Subcutaneous adipose tissue (tissue), 4 donors: ENCODE data around the gene KIAA1958. TPM values are rescaled to one million over a fixed set of nuclear protein-coding genes. Genes with fewer than 3 reads are reported as not detected.

Source experiments
- total RNA-seq, 4 donors: library from RNA; depleted of rRNA; stranded (reverse); fragments of >200 nt; gene quantifications; one replicate each; pipeline ENCODE4 v1.1.0, GENCODE V29; 2016
- TF ChIP-seq, protein P1 (sequence below): fragments of 450-650 bp; IDR thresholded peaks from one replicate; pipeline ENCODE4 v1.5.1; 2016; ENCODE audit warnings: low read depth, mild to moderate bottlenecking, control low read depth, antibody characterized with exemption, moderate library complexity

The KIAA1958 gene
- total RNA-seq, 4 donors from 2014 or later = 2.0 to 6.2 (median 3.5) TPM

DNA sequence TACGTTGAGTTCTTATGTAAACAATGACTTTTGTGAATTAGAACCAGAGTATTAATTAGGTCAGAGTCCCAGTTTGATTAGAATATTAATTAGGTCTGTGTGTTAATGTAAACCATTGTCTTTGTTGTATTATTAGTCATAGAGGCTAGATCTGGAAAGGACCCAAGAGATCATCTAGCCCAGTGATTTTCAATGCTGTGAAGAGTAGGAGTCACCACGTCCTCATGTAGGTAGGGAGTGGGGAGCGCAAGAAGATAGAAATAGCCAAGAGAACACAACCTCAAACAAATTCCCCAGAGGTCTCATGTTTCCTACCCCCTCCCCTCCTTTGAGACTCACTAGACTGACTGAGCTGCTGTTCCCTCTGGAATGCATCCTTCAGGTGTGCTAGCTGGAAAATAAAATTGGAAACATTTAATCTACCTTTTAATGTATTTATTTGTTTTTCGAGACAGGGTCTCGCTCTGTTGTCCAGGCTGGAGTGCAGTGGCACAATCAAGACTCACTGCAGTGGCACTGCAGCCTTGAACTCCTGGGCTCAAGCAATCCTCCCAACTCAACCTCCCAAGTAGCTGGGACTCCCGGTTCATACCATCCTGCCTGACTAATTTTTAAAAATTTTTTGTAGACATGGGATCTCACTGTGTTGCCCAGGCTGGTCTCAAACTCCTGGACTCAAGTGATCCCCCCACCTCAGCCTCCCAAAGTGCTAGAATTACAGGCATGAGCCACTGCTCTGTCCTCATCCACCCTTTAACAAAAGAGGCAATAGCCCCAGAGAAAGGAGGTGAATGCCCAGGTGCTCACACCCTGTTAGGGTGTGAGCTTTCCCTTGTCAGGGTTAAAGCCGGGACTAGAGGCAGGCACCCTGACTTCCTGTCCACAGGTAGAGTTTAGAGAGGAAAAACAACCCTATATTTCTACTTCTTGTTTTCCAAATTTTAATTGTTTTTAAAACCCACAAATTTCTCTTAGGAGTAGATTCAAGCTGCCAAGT, 138.4 kb downstream of the KIAA1958 start:
- TF ChIP-seq, protein P1, sequence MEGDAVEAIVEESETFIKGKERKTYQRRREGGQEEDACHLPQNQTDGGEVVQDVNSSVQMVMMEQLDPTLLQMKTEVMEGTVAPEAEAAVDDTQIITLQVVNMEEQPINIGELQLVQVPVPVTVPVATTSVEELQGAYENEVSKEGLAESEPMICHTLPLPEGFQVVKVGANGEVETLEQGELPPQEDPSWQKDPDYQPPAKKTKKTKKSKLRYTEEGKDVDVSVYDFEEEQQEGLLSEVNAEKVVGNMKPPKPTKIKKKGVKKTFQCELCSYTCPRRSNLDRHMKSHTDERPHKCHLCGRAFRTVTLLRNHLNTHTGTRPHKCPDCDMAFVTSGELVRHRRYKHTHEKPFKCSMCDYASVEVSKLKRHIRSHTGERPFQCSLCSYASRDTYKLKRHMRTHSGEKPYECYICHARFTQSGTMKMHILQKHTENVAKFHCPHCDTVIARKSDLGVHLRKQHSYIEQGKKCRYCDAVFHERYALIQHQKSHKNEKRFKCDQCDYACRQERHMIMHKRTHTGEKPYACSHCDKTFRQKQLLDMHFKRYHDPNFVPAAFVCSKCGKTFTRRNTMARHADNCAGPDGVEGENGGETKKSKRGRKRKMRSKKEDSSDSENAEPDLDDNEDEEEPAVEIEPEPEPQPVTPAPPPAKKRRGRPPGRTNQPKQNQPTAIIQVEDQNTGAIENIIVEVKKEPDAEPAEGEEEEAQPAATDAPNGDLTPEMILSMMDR = no peak

DNA sequence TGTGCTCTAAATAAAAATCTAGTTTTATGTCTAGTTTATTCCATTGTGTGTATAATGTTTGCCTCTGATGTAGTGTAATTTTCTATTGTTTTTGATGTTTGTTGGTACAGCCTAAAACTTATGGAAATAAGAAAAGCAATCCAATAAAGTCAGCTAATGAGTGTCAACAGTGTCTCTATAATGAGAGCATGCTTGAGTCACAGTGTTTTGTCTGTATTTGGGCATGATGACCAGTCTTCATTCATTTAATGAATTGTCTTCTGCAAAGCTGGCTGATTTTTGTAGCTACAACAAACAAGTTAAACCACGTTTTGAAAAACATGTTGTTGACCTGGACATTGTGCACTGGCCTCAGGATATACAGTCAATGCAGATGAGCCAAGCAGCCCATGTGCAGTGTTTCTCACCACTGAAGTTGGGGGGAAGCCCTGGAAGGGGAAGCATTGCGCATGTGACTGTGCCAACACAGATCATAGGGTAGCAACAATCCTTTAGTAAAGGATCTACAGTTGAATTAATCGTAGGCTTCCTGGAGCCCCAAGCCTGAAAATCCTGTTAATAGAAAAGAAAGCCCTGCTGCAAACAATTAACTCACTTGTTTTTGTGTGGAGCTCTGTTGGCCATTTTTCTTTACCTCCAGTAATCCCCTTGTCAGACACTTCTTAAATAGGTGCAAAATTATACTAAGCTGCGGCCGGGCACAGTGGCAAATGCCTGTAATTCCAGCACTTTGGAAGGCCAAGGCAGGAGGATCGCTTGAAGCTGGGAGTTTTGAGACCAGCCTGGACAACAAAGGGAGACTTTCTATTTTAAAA, 143.3 kb downstream of the KIAA1958 start:
- TF ChIP-seq, protein P1 = no peak

DNA sequence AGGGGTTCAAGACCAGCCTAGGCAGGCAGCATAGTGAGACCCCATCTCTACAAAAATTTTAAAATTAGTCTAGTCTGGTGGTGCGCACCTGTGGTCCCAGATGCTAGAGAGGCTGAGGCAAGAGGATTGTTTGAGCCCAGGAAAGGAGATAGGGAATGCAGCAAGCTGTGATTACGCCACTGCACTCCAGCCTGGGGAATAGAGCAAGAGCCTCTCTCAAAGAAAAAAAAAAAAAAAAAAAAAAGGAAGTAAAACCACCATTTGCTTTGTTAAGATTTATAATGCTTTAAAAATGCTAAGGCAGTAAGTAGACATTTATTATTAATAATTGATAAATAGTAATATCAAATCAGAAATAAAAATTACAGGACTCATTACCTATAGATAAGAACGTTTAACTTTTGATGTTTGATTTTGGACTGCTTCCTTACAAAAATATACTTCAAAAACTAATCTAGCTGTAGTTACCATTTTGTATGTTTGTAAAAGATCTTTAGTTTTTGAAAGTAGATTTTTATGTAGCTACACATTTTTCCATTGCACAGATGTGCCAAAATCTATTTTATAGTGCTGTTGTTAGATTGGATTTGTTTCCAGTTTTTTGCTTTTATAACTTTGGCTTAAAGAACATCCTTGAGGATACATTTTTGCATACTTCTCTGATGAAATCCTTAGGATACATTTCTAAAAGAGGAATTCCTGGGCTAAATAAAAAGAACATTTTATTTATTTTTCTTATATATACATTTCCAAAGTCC, 144.9 kb downstream of the KIAA1958 start:
- TF ChIP-seq, protein P1 = no peak

DNA sequence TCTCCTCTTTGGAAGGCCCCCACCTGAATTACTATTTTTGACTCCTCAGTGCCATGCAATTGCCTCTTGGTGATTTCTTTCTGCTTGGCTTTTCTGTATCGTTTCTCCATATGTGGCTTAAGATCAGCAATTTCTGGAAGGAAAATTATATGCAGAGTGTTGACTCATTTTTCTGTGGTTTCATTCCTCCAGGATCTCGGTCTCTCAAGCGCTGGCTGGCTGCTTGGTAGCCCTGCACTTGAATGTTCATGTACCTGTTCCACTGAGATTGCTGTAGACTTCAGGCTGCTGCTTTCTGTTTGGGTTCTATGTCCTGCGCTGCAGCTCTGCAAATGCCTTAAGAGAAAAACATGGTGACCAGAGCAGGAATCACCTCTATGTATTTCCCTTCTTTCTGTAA, 153.7 kb downstream of the KIAA1958 start:
- TF ChIP-seq, protein P1 = no peak

DNA sequence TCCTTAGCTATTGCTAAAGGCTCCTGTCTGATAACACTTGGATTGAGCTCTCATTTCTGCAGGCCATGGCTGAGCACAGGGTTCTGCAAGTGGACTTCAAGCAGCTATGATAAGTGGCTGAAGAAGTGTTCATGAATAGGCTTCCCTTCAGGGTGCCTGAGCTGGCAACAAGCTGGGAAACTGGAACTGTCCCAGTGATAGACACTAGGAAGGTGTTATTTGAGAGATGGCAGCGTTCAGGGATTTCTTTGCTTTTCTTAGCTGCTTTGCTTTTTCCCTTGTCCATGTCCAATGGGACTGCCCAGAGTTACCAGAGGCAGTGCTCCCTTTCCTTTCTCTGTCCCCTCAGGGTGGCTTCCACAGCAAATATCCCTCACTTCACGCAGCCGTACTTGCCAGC, 155.5 kb downstream of the KIAA1958 start:
- TF ChIP-seq, protein P1 = no peak

DNA sequence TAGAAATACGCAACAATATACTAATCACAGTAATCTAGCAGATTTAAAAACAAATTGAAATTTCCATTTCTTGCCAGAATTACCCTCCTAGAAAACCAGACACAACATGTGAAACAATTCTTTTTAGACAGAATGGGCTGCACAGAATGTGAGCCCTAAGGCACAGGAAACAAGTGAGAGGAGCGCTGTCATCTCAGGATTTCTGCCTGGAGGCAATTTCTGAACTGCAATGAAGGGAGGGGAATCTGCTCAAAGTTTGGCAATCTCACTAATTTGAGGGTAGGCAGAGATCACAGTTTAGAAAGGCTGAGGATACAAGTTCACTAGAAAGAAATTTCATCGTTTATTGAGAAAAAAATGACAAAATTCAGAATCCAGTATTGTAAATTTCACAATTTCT, 161.0 kb downstream of the KIAA1958 start:
- TF ChIP-seq, protein P1 = no peak
